Smooth muscle cell (in vitro differentiated cells): ENCODE data around the gene NAT10. TPM values are rescaled to one million over a fixed set of nuclear protein-coding genes. Genes with fewer than 3 reads are reported as not detected.

Experiments
- DNase-seq: peaks from one replicate; lab custom pipeline; 2025; ENCODE audit not compliant: unreplicated experiment; lab: John Stamatoyannopoulos, UW
- H2AFZ ChIP-seq: fragments of 200-600 bp; sonication (generic); 2 replicates; pipeline ENCODE4 v1.6.0; 2016; ENCODE audit warnings: antibody characterized with exemption, low read depth, mild to moderate bottlenecking
- H3F3A ChIP-seq: fragments of 200-600 bp; sonication (generic); 2 replicates; pipeline ENCODE4 v1.6.0; 2017; ENCODE audit warnings: antibody characterized with exemption, low read depth
- H3K27ac ChIP-seq: fragments of 200-600 bp; sonication (generic); 2 replicates; pipeline ENCODE4 v1.5.1; 2016; ENCODE audit warnings: low read depth, mild to moderate bottlenecking
- H3K27me3 ChIP-seq: fragments of 200-600 bp; sonication (generic); 2 replicates; pipeline ENCODE4 v1.6.1; 2016; ENCODE audit warnings: low read depth, mild to moderate bottlenecking
- H3K36me3 ChIP-seq: fragments of 200-600 bp; sonication (generic); 2 replicates; pipeline ENCODE4 v1.5.1; 2016; ENCODE audit warnings: low read depth
- H3K4me1 ChIP-seq: fragments of 200-600 bp; sonication (generic); 2 replicates; pipeline ENCODE4 v1.5.1; 2016; ENCODE audit warnings: low read depth
- H3K4me2 ChIP-seq: fragments of 200-600 bp; sonication (generic); 2 replicates; pipeline ENCODE4 v1.6.0; 2016; ENCODE audit warnings: mild to moderate bottlenecking
- H3K4me3 ChIP-seq: fragments of 200-600 bp; sonication (generic); 2 replicates; pipeline ENCODE4 v1.5.1; 2016; ENCODE audit warnings: mild to moderate bottlenecking
- H3K79me2 ChIP-seq: fragments of 200-600 bp; sonication (generic); 2 replicates; pipeline ENCODE4 v1.6.0; 2016; ENCODE audit warnings: low read depth, mild to moderate bottlenecking
- H3K9ac ChIP-seq: fragments of 200-600 bp; sonication (generic); 2 replicates; pipeline ENCODE4 v1.6.0; 2016; ENCODE audit warnings: low read depth
- H3K9me3 ChIP-seq: fragments of 200-600 bp; sonication (generic); replicated peaks from 2 replicates; pipeline ENCODE4 v1.5.1; 2016; ENCODE audit warnings: low read depth
- H4K20me1 ChIP-seq: fragments of 200-600 bp; sonication (generic); 2 replicates; pipeline ENCODE4 v1.6.0; 2016; ENCODE audit warnings: low read depth
- CTCF ChIP-seq: fragments of 200-600 bp; sonication (generic); IDR thresholded peaks from 2 replicates; pipeline ENCODE4 v1.5.1; 2017; ENCODE audit warnings: borderline replicate concordance, mild to moderate bottlenecking, antibody characterized with exemption; ENCODE audit not compliant: insufficient read depth, poor library complexity, severe bottlenecking
- WGBS: methylation state at CpG from one replicate; pipeline ENCODE4 v1.1.7; 2016; ENCODE audit warnings: low lambda C conversion rate; 5-methylcytosine and 5-hydroxymethylcytosine counted together
- polyA plus RNA-seq: library from polyadenylated mRNA; unstranded; fragments of >200 nt; fragmentation: Nextera tagmentation; extraction: Ambion mirVana; gene quantifications from 2 replicates; pipeline ENCODE4 v1.2.1, GENCODE V29; 2016
- small RNA-seq: library from RNA; depleted of rRNA; stranded (forward); fragments of <200 nt; gene quantifications from one replicate; pipeline ENCODE3, GENCODE V24; 2014
- total RNA-seq: library from RNA; depleted of rRNA; stranded (reverse); fragments of >200 nt; gene quantifications from 2 replicates; pipeline ENCODE4 v1.2.3, GENCODE V29; 2014

Gene NAT10
- total and polyA plus RNA-seq, 2 experiments from 2014 or later, result 16.4 to 20.9 TPM

- Histone ChIP-seq H3K27me3 (no peaks in the 10 kb centered on the region), H3K27ac (no peak overlapping the region), H3K4me3 (no peak overlapping the region), H3K4me2 (no peak overlapping the region), H3F3A (no peaks in the 10 kb centered on the region), H2AFZ (no peak overlapping the region), H3K36me3 (no peaks in the 10 kb centered on the region), H3K79me2 (no peaks in the 10 kb centered on the region), H3K4me1 (peaks cover 4% of the 10 kb centered on the region), H3K9ac (no peak overlapping the region), H3K9me3 (no peaks in the 10 kb centered on the region), H4K20me1 (peaks cover 24% of the 10 kb centered on the region)
- DNase-seq, result no peak
- 79% methylated on average over 9 of the region's 13 CpGs for WGBS
- no peak for TF ChIP-seq CTCF
These were observed 89.3 kb downstream of the NAT10 start for GRCh38 chr11:34194576-34195335.

Small RNA genes within 50 kb of the gene (small RNA-seq; reads per million reads assigned to genes)
- gene RF00019, result not detected

Other genes with a start within 250 kb of the NAT10 start
- 1.8 and 2.7 TPM in 2 replicates for gene LMO2, start 213.6 kb upstream of the NAT10 start, total RNA-seq
- 3.8 and 5.8 TPM in 2 replicates for gene LMO2, start 213.6 kb upstream of the NAT10 start, polyA plus RNA-seq
- gene CAPRIN1, start 53.9 kb upstream of the NAT10 start, total RNA-seq, result 215 and 219 TPM in 2 replicates
- 93.9 and 96.7 TPM in 2 replicates for gene CAPRIN1, start 53.9 kb upstream of the NAT10 start, polyA plus RNA-seq